Upper lobe of right lung (tissue), 1 donor: ENCODE data around the gene CYB561. TPM values are rescaled to one million over a fixed set of nuclear protein-coding genes. Genes with fewer than 3 reads are reported as not detected.

ENCODE experiments used
- ATAC-seq: fragments of 200-7000 bp; cut with Tn5 transposase; one replicate; pipeline ENCODE4 v1.9.1; 2020; ENCODE audit warnings: mild to moderate bottlenecking, moderate library complexity
- DNase-seq: peaks from one replicate; pipeline ENCODE4 v3.0.0-alpha.2; 2020
- H3K27ac ChIP-seq: fragments of 200-600 bp; one replicate; pipeline ENCODE4 v1.8.0; 2022
- H3K27me3 ChIP-seq: fragments of 200-600 bp; one replicate; pipeline ENCODE4 v1.8.0; 2022; ENCODE audit warnings: mild to moderate bottlenecking
- H3K36me3 ChIP-seq: fragments of 200-600 bp; one replicate; pipeline ENCODE4 v1.8.0; 2022
- H3K4me1 ChIP-seq: fragments of 200-600 bp; one replicate; pipeline ENCODE4 v1.8.0; 2022
- H3K4me3 ChIP-seq: fragments of 200-600 bp; one replicate; pipeline ENCODE4 v1.8.0; 2022; ENCODE audit warnings: mild to moderate bottlenecking
- H3K9me3 ChIP-seq: fragments of 200-600 bp; one replicate; pipeline ENCODE4 v1.8.0; 2022
- intact Hi-C: fragments of 100-400 bp; cut with DNase I; formaldehyde crosslinking; loops from one replicate; pipeline ENCODE4 v1.11.0; 2022
- total RNA-seq: library from RNA; stranded (reverse); fragmentation: NEBNext Ultra II Directional; extraction: Animal tissue kit (Norgen Biotek cat#: 25700); gene quantifications from one replicate; pipeline ENCODE4 v1.2.1, GENCODE V29; 2021
- TF ChIP-seq, protein P1 (sequence below): fragments of 200-600 bp; IDR thresholded peaks from one replicate; pipeline ENCODE4 v1.8.0; 2022; ENCODE audit warnings: antibody characterized with exemption
- donor health status: DM: no; HTN: yes; CAD: no; lungs with severe emphysema.

CYB561 gene
- total RNA-seq, 1 donor from 2014 or later = 55.5 TPM

DNA sequence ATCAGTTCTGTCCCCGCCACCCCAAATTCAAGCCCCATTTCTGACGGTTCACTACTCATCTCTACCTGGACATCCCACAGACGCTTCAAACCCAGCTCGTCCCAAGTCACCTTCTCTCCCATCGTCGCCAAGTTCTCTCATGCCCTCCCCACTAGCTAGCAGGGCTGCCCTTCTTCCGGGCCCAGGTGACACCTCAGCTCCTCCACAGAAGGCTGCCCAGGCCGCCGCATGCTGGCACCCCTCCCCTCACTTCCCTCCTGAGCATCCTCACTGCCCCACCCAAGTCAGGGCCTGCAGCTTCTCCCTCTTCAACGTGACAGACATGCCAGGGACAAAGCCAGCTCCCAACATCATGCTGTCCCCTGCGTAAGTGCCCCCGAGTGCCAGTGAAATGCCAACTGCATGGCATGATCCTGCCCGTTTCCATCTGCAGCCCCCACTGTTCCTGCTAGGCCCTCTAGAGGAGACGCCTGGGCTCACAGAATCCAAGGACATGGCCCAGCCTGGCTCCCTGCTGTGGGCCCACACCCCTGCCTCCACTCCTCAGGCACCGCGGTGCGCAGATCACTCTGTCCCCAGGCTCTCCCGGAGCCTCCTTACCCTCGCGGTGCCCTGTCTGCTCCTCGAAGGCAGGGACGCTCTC lies 5.9 kb downstream of the CYB561 start:
- peaks cover 35% of the 10 kb centered on the region for H3K4me1 ChIP-seq
- ATAC-seq (no peak), DNase-seq (no peak)

DNA sequence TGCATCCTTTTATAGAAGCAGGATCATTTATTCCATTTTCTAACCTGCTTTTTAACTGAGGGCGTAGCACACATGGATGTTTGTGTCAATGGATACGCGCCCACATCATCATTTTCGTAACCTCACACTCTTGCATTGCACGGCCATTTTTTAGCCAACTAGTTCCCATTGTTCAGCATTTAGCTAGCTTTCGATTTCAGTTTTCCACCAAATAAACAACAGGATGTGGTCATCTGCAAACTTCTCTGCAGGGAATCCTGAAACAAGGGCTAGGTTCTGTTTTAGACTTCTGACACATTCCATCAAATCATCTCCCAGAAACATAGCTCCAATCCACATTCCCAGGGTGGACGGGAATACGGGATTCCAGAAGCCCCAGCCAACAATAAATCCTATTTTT lies 6.4 kb downstream of the CYB561 start:
- peaks cover 41% of the 10 kb centered on the region for H3K4me1 ChIP-seq
- H3K4me3 ChIP-seq = no peak overlapping the region
- TF ChIP-seq, protein P1, sequence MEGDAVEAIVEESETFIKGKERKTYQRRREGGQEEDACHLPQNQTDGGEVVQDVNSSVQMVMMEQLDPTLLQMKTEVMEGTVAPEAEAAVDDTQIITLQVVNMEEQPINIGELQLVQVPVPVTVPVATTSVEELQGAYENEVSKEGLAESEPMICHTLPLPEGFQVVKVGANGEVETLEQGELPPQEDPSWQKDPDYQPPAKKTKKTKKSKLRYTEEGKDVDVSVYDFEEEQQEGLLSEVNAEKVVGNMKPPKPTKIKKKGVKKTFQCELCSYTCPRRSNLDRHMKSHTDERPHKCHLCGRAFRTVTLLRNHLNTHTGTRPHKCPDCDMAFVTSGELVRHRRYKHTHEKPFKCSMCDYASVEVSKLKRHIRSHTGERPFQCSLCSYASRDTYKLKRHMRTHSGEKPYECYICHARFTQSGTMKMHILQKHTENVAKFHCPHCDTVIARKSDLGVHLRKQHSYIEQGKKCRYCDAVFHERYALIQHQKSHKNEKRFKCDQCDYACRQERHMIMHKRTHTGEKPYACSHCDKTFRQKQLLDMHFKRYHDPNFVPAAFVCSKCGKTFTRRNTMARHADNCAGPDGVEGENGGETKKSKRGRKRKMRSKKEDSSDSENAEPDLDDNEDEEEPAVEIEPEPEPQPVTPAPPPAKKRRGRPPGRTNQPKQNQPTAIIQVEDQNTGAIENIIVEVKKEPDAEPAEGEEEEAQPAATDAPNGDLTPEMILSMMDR = no peak
- no peaks in the 10 kb centered on the region for H3K27me3 ChIP-seq
- ATAC-seq (no peak), DNase-seq (no peak)
- no peaks in the 10 kb centered on the region for H3K36me3 ChIP-seq
- H3K27ac ChIP-seq = peak overlapping the region; percentile 63
- intact Hi-C loops = loop anchor here (5.0 kb wide), 1 partner anchor 38 kb away; the partner anchor contains the start of gene ACE
- no peaks in the 10 kb centered on the region for H3K9me3 ChIP-seq

More for the DNA sequence above, 5.9 kb downstream of the CYB561 start:
- H3K27me3 ChIP-seq = no peaks in the 10 kb centered on the region
- TF ChIP-seq, protein P1 = no peak
- H3K27ac ChIP-seq = peak overlapping the region; percentile 63
- H3K4me3 ChIP-seq = no peak overlapping the region
- H3K36me3 ChIP-seq = no peaks in the 10 kb centered on the region
- intact Hi-C loops = loop anchor here (5.0 kb wide), 1 partner anchor 37 kb away; the partner anchor contains the start of gene ACE
- H3K9me3 ChIP-seq = no peaks in the 10 kb centered on the region

DNA sequence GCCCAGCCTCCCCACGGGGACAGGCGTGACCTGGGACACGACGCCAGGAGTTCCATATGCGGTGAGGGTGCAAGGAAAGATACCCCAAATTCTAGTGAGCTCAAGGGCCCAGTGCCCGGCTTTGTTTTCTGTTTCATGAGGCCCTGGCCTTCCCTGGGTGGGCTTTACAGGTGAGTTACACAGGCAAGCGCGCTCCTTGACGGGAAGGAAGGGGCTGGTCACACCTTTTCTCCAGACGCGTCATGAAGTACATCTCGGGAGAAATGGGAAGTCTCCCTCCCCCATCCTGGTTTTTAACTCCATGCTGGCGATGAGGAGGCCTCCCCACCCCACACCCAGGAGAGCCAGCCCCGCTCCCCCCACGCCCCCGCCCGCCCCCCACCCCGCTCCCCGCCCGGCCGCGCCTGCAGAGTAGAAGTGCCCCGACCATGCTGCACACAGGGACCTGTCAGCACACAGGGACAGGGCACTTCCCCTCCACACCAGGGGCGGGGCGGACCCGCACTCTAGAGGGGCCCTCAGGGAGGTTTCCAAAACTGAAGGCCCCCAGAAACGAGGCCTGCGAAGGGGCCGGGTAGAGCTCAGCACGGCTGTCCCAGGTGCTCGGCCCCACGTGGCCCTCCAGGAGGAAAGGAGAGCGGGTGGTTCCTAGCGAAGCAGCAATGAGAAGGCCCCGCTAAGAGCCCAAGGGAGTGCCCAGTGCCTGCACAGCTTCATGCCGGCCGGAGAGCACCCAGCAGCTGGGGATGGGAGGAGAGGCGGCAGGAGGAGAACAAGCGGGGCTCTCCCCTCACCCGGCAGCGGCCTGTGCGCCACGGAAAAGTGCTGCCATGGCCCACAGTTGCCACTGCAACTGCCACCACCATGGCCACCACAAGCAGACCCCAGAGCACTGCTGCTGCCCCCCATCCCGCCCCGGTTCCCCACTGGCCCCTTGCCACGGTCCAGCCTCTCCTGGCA lies 7.7 kb downstream of the CYB561 start:
- H3K4me1 ChIP-seq = peaks cover 54% of the 10 kb centered on the region
- intact Hi-C loops = no loop called here
- no peak for ATAC-seq
- DNase-seq = no peak
- H3K27me3 ChIP-seq = no peaks in the 10 kb centered on the region
- TF ChIP-seq, protein P1 = no peak
- peak overlapping the region; percentile 63 for H3K27ac ChIP-seq
- H3K36me3 ChIP-seq = no peaks in the 10 kb centered on the region
- H3K4me3 ChIP-seq = no peak overlapping the region
- no peaks in the 10 kb centered on the region for H3K9me3 ChIP-seq

DNA sequence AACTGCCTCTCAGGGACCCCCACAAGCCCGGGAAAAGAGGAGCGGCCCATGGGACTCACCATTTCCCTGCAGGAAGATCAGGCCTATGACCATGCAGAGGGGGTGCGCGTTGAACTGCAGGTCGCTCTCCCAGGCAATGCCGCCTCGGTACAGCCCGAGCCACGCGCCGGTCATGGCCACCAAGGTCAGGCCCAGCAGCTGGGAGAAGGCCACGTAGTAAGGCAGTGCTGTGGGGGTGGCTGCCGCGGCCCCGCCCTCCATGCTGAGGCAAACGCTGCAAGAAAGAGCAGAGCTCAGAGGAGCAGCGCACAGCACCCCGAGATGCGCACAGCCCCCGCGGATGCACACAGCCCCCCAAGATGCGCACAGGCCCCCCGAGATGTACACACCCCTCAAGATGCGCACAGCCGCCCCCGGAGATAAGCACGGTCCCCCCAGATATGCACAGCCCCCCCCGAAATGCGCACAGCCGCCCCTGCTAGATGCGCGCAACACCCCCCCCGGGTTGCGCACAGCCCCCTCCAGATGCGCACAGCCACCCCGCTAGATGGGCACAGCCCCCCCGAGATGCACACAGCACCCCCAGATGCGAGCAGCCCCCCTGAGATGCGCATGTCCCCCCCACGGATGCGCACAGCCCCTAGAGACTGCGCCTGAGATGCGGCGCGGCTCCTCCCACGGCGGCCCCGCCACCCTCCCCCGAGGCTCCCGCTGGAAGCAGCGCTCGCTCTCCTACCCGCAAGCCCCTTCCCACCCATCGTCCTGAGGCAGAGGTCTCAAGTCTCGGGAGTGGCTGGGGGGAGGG lies 8.6 kb downstream of the CYB561 start:
- DNase-seq (no peak), ATAC-seq (no peak)
- no peaks in the 10 kb centered on the region for H3K9me3 ChIP-seq
- intact Hi-C loops = no loop called here
- H3K4me1 ChIP-seq = peaks cover 63% of the 10 kb centered on the region
- TF ChIP-seq, protein P1 = no peak
- H3K27me3 ChIP-seq = no peaks in the 10 kb centered on the region
- H3K27ac ChIP-seq = no peak overlapping the region
- no peaks in the 10 kb centered on the region for H3K36me3 ChIP-seq
- H3K4me3 ChIP-seq = no peak overlapping the region

DNA sequence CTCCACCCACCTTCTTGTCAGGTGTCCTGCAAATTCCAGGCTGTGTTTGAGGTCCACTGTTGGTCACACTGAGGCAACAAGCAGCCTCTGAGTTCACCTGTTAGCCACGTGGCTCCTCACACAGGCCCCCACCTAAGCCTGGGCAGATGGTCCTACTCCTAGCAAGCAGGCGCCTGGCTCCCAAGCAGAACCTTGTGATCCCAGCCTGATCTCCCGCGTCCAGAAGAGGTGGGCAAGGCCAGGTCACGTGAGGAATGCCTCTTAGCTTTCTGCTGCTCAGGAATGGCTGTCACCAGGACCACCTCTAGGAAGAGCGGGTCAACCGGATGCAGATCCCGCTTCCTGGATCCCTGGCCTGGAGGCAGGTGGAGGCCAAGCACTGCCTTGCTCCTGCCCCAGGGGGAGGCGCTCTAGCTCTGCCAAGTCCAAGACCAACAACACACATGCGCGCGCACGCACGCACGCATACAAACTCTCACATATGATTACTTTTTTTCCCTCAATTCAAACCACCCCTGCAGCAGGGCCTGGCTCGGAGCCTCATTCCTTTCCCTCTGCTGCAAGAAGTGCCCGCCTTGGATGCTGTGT lies 9.5 kb downstream of the CYB561 start:
- TF ChIP-seq, protein P1 = peak; percentile 7
- DNase-seq (no peak), ATAC-seq (no peak)
- Histone ChIP-seq H3K27ac (no peak overlapping the region), H3K9me3 (no peaks in the 10 kb centered on the region), H3K27me3 (no peaks in the 10 kb centered on the region), H3K4me1 (peaks cover 67% of the 10 kb centered on the region), H3K36me3 (no peaks in the 10 kb centered on the region), H3K4me3 (no peak overlapping the region)
- intact Hi-C loops = no loop called here
